Measurements from ENCODE around the gene TPST2.

DNA sequence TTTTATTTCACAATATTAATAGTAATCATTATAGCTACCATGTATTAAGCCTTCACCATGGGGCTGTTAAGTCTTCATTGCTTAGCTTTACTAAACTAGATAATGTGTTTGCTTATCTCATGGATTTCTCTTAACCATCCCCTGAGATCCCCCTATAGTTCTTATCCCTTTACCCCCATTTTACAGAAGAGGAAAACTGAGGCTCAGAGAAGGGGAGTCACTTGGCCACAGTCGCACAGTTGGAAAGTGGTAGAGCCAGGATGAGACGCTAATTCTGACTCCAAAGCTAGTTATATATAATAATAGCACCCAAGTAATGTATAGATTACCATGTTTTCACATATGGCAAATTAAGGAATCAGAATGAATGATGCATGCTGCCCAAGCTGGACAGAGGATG lies 67.9 kb downstream of the TPST2 start:
- TF ChIP-seq, protein P1, sequence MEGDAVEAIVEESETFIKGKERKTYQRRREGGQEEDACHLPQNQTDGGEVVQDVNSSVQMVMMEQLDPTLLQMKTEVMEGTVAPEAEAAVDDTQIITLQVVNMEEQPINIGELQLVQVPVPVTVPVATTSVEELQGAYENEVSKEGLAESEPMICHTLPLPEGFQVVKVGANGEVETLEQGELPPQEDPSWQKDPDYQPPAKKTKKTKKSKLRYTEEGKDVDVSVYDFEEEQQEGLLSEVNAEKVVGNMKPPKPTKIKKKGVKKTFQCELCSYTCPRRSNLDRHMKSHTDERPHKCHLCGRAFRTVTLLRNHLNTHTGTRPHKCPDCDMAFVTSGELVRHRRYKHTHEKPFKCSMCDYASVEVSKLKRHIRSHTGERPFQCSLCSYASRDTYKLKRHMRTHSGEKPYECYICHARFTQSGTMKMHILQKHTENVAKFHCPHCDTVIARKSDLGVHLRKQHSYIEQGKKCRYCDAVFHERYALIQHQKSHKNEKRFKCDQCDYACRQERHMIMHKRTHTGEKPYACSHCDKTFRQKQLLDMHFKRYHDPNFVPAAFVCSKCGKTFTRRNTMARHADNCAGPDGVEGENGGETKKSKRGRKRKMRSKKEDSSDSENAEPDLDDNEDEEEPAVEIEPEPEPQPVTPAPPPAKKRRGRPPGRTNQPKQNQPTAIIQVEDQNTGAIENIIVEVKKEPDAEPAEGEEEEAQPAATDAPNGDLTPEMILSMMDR (conservative IDR thresholded peaks at IDR 0.05 in 1 of 2, IDR thresholded peaks at IDR 0.05 in 1 of 2; ENCODE audit: extremely low read depth in 1 of 2, insufficient read depth in 1 of 2, low read depth in 1 of 2, low read length in 2 of 2): no peak
- no peak for TF ChIP-seq EZH2 (IDR thresholded peaks at IDR 0.05; ENCODE audit: borderline replicate concordance, low read length)

All from mammary epithelial cell (primary cell).